Body of pancreas (tissue), 4 donors: ENCODE results near the gene ABCC10.

Experiments
- POLR2A ChIP-seq, 3 donors: fragments of 450-650 bp; IDR thresholded peaks; one replicate each; pipeline ENCODE4 v1.6.1; 2016; ENCODE audit warnings: antibody characterized with exemption in 3 of 3, mild to moderate bottlenecking in 2 of 3
- TF ChIP-seq, protein P1 (sequence below), 7 experiments: fragments of 450-650 bp in 4 of 7; fragments of 200-600 bp in 3 of 7; sonication (generic) in 3 of 7; IDR thresholded peaks; one replicate each; pipeline ENCODE4 v1.5.1; 2016 to 2019; ENCODE audit warnings: antibody characterized with exemption in 7 of 7

DNA sequence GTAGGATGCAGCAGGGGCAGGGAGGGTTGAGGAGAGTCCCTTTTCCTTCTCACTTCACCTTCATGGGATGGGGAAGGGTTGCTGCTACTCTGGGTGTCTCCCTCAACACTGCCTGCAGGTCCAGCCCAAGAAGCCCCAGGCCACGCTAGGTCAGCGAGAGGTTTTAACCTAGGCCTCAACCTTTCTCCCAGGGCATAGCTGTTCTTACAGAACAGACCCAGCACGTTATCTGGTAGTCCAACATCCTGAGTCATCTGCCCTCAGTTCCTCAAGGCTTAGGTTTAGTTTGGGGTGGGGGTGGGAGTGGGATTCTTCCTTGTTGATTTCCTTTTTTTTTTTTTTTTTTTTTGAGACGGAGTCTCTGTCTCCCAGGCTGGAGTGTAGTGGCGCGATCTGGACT, 67.0 kb downstream of the ABCC10 start:
- TF ChIP-seq, protein P1, sequence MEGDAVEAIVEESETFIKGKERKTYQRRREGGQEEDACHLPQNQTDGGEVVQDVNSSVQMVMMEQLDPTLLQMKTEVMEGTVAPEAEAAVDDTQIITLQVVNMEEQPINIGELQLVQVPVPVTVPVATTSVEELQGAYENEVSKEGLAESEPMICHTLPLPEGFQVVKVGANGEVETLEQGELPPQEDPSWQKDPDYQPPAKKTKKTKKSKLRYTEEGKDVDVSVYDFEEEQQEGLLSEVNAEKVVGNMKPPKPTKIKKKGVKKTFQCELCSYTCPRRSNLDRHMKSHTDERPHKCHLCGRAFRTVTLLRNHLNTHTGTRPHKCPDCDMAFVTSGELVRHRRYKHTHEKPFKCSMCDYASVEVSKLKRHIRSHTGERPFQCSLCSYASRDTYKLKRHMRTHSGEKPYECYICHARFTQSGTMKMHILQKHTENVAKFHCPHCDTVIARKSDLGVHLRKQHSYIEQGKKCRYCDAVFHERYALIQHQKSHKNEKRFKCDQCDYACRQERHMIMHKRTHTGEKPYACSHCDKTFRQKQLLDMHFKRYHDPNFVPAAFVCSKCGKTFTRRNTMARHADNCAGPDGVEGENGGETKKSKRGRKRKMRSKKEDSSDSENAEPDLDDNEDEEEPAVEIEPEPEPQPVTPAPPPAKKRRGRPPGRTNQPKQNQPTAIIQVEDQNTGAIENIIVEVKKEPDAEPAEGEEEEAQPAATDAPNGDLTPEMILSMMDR (IDR thresholded peaks at IDR 0.05), result no peak
- no peak for TF ChIP-seq POLR2A (IDR thresholded peaks at IDR 0.05)
